Measurements from ENCODE around the gene ADA. TPM values are rescaled to one million over a fixed set of nuclear protein-coding genes. Genes with fewer than 3 reads are reported as not detected.
"Not testable (repeated sequence)": the region's sequence is repeated elsewhere in the genome, so short reads cannot be mapped to it uniquely, and the experiment has no call there.

Gene ADA
- total RNA-seq, 3 donors from 2014 or later = 8.8 to 13.5 (median 12.5) TPM

- ATAC-seq (no peak), DNase-seq (no peak)
- Mint-ChIP-seq H3K4me1 (ENCODE audit: low read depth) (peaks cover 7% of the 10 kb centered on the region), H3K4me3 (no peak overlapping the region), H3K9me3 (no peaks in the 10 kb centered on the region), H3K36me3 (ENCODE audit: insufficient read depth) (peaks cover 22% of the 10 kb centered on the region), H3K27me3 (ENCODE audit: low read depth) (no peaks in the 10 kb centered on the region)
These were observed 9.1 kb upstream of the ADA start for GRCh38 chr20:44660581-44660980.

- H3K9me3 Mint-ChIP-seq = no peaks in the 10 kb centered on the region
- H3K27me3 Mint-ChIP-seq (ENCODE audit: low read depth) = no peaks in the 10 kb centered on the region
- peaks cover 7% of the 10 kb centered on the region for H3K4me1 Mint-ChIP-seq (ENCODE audit: low read depth)
- H3K36me3 Mint-ChIP-seq (ENCODE audit: insufficient read depth) = peaks cover 22% of the 10 kb centered on the region
- ATAC-seq (no peak), DNase-seq (no peak)
- no peak overlapping the region for H3K4me3 Mint-ChIP-seq
These were observed 8.4 kb upstream of the ADA start for GRCh38 chr20:44659931-44660330.

- Mint-ChIP-seq H3K36me3 (ENCODE audit: insufficient read depth) (peaks cover 20% of the 10 kb centered on the region), H3K9me3 (no peaks in the 10 kb centered on the region)
These were observed 7.3 kb upstream of the ADA start for GRCh38 chr20:44658810-44659209.

GRCh38 chr20:44657875-44658274 is 6.4 kb upstream of the ADA start:
- Mint-ChIP-seq H3K9me3 (no peaks in the 10 kb centered on the region), H3K4me3 (no peak overlapping the region), H3K27me3 (ENCODE audit: low read depth) (no peaks in the 10 kb centered on the region), H3K36me3 (ENCODE audit: insufficient read depth) (peaks cover 20% of the 10 kb centered on the region), H3K4me1 (ENCODE audit: low read depth) (peaks cover 5% of the 10 kb centered on the region)
- ATAC-seq = no peak
- no peak for DNase-seq

More at GRCh38 chr20:44658810-44659209, 7.3 kb upstream of the ADA start:
- ATAC-seq (no peak), DNase-seq (no peak)
- peaks cover 2% of the 10 kb centered on the region for H3K4me1 Mint-ChIP-seq (ENCODE audit: low read depth)
- H3K4me3 Mint-ChIP-seq = no peak overlapping the region
- no peaks in the 10 kb centered on the region for H3K27me3 Mint-ChIP-seq (ENCODE audit: low read depth)

- Mint-ChIP-seq H3K27me3 (ENCODE audit: low read depth) (no peaks in the 10 kb centered on the region), H3K9me3 (no peaks in the 10 kb centered on the region), H3K4me1 (ENCODE audit: low read depth) (peaks cover 9% of the 10 kb centered on the region), H3K4me3 (no peak overlapping the region), H3K36me3 (ENCODE audit: insufficient read depth) (peaks cover 18% of the 10 kb centered on the region)
- ATAC-seq (no peak), DNase-seq (no peak)
These were observed 4.9 kb upstream of the ADA start for GRCh38 chr20:44656448-44656847.

- H3K4me3 Mint-ChIP-seq; DNase-seq; H3K27me3 Mint-ChIP-seq (ENCODE audit: low read depth); H3K9me3 Mint-ChIP-seq; H3K36me3 Mint-ChIP-seq (ENCODE audit: insufficient read depth); ATAC-seq: not testable (repeated sequence)
- H3K4me1 Mint-ChIP-seq (ENCODE audit: low read depth) = peaks cover 25% of the 10 kb centered on the region
These were observed 2.7 kb upstream of the ADA start for GRCh38 chr20:44654210-44654609.

- Mint-ChIP-seq H3K4me1 (ENCODE audit: low read depth) (peaks cover 32% of the 10 kb centered on the region), H3K27me3 (ENCODE audit: low read depth) (no peaks in the 10 kb centered on the region), H3K9me3 (no peaks in the 10 kb centered on the region), H3K36me3 (ENCODE audit: insufficient read depth) (peaks cover 6% of the 10 kb centered on the region), H3K4me3 (peak overlapping the region; percentile 64)
- DNase-seq = no peak
- ATAC-seq = no peak
These were observed 2.0 kb upstream of the ADA start for GRCh38 chr20:44653546-44653945.

GRCh38 chr20:44651434-44651683 is 140 bp downstream of the ADA start:
- Mint-ChIP-seq H3K4me1 (ENCODE audit: low read depth) (peaks cover 51% of the 10 kb centered on the region), H3K27me3 (ENCODE audit: low read depth) (no peaks in the 10 kb centered on the region), H3K9me3 (no peaks in the 10 kb centered on the region), H3K36me3 (ENCODE audit: insufficient read depth) (no peaks in the 10 kb centered on the region), H3K4me3 (peak overlapping the region; percentile 84)
- ATAC-seq (no peak), DNase-seq (no peak)

- Mint-ChIP-seq H3K4me3 (peak overlapping the region; percentile 84), H3K9me3 (no peaks in the 10 kb centered on the region), H3K36me3 (ENCODE audit: insufficient read depth) (no peaks in the 10 kb centered on the region), H3K4me1 (ENCODE audit: low read depth) (peaks cover 56% of the 10 kb centered on the region), H3K27me3 (ENCODE audit: low read depth) (no peaks in the 10 kb centered on the region)
- DNase-seq (no peak), ATAC-seq (peak; percentile 50 to 59)
These were observed 597 bp downstream of the ADA start for GRCh38 chr20:44650771-44651433.

- Mint-ChIP-seq H3K27me3 (ENCODE audit: low read depth) (no peaks in the 10 kb centered on the region), H3K9me3 (no peaks in the 10 kb centered on the region), H3K36me3 (ENCODE audit: insufficient read depth) (no peaks in the 10 kb centered on the region), H3K4me1 (ENCODE audit: low read depth) (peaks cover 62% of the 10 kb centered on the region), H3K4me3 (peak overlapping the region; percentile 84)
- ATAC-seq (no peak), DNase-seq (no peak)
These were observed 1.5 kb downstream of the ADA start for GRCh38 chr20:44649976-44650375.

- peaks cover 70% of the 10 kb centered on the region for H3K4me1 Mint-ChIP-seq (ENCODE audit: low read depth)
- H3K27me3 Mint-ChIP-seq (ENCODE audit: low read depth) = no peaks in the 10 kb centered on the region
- H3K9me3 Mint-ChIP-seq = no peaks in the 10 kb centered on the region
- H3K36me3 Mint-ChIP-seq (ENCODE audit: insufficient read depth) = no peaks in the 10 kb centered on the region
- DNase-seq = no peak
- no peak for ATAC-seq
- H3K4me3 Mint-ChIP-seq = peak overlapping the region; percentile 30
These were observed 2.4 kb downstream of the ADA start for GRCh38 chr20:44649126-44649525.

GRCh38 chr20:44648579-44648978 is 2.9 kb downstream of the ADA start:
- no peak for ATAC-seq
- Mint-ChIP-seq H3K27me3 (ENCODE audit: low read depth) (no peaks in the 10 kb centered on the region), H3K9me3 (no peaks in the 10 kb centered on the region), H3K4me1 (ENCODE audit: low read depth) (peaks cover 75% of the 10 kb centered on the region), H3K36me3 (ENCODE audit: insufficient read depth) (no peaks in the 10 kb centered on the region), H3K4me3 (peak overlapping the region; percentile 16)
- DNase-seq = no peak

- ATAC-seq (no peak), DNase-seq (no peak)
- Mint-ChIP-seq H3K9me3 (no peaks in the 10 kb centered on the region), H3K4me3 (no peak overlapping the region), H3K4me1 (ENCODE audit: low read depth) (peaks cover 78% of the 10 kb centered on the region), H3K27me3 (ENCODE audit: low read depth) (no peaks in the 10 kb centered on the region), H3K36me3 (ENCODE audit: insufficient read depth) (no peaks in the 10 kb centered on the region)
These were observed 3.4 kb downstream of the ADA start for GRCh38 chr20:44648068-44648467.

- peaks cover 86% of the 10 kb centered on the region for H3K4me1 Mint-ChIP-seq (ENCODE audit: low read depth)
- ATAC-seq (peak in 1 of 2 donors; percentile 11), DNase-seq (no peak)
- no peaks in the 10 kb centered on the region for H3K36me3 Mint-ChIP-seq (ENCODE audit: insufficient read depth)
- peak overlapping the region; percentile 63 for H3K4me3 Mint-ChIP-seq
- H3K9me3 Mint-ChIP-seq = no peaks in the 10 kb centered on the region
- no peaks in the 10 kb centered on the region for H3K27me3 Mint-ChIP-seq (ENCODE audit: low read depth)
These were observed 4.7 kb downstream of the ADA start for GRCh38 chr20:44646641-44647274.

GRCh38 chr20:44646023-44646640 is 5.4 kb downstream of the ADA start:
- Mint-ChIP-seq H3K4me1 (ENCODE audit: low read depth) (peaks cover 90% of the 10 kb centered on the region), H3K4me3 (peak overlapping the region; percentile 63), H3K36me3 (ENCODE audit: insufficient read depth) (no peaks in the 10 kb centered on the region), H3K9me3 (no peaks in the 10 kb centered on the region), H3K27me3 (ENCODE audit: low read depth) (no peaks in the 10 kb centered on the region)
- ATAC-seq (peak; percentile 4 to 8), DNase-seq (no peak)
